DOHH2 (cell line): ENCODE data around the gene PLVAP.

Experiments used
- H3F3A ChIP-seq: fragments of 200-600 bp; sonication (generic), shearing (Covaris generic); 2 replicates; pipeline ENCODE4 v1.6.0; 2016; ENCODE audit warnings: antibody characterized with exemption, mild to moderate bottlenecking; ENCODE audit not compliant: control insufficient read depth, insufficient read depth
- H3K27ac ChIP-seq: fragments of 200-600 bp; sonication (generic); 2 replicates; pipeline ENCODE4 v1.5.1; 2014; ENCODE audit warnings: low read depth, mild to moderate bottlenecking, low read length, moderate library complexity
- H3K27me3 ChIP-seq: fragments of 200-600 bp; sonication (generic); 2 replicates; pipeline ENCODE4 v1.6.1; 2014; ENCODE audit warnings: mild to moderate bottlenecking, low read length, mixed read lengths; ENCODE audit not compliant: control insufficient read depth
- H3K36me3 ChIP-seq: fragments of 200-600 bp; sonication (generic); 2 replicates; pipeline ENCODE4 v1.6.1; 2014; ENCODE audit warnings: mild to moderate bottlenecking, low read length, moderate library complexity, mixed read lengths; ENCODE audit not compliant: control insufficient read depth
- H3K4me1 ChIP-seq: fragments of 200-600 bp; sonication (generic); 2 replicates; pipeline ENCODE4 v1.6.1; 2014; ENCODE audit warnings: mild to moderate bottlenecking, low read length, mixed read lengths; ENCODE audit not compliant: control insufficient read depth
- H3K4me2 ChIP-seq: fragments of 200-600 bp; sonication (generic); 2 replicates; pipeline ENCODE4 v1.6.0; 2014; ENCODE audit warnings: mild to moderate bottlenecking, low read length, moderate library complexity
- H3K4me3 ChIP-seq: fragments of 200-600 bp; sonication (generic); 2 replicates; pipeline ENCODE4 v1.5.1; 2014; ENCODE audit warnings: mild to moderate bottlenecking, low read length, mixed read lengths
- H3K79me2 ChIP-seq: fragments of 200-600 bp; sonication (generic); 2 replicates; pipeline ENCODE4 v1.6.1; 2014; ENCODE audit warnings: mild to moderate bottlenecking, low read length, mixed read lengths; ENCODE audit not compliant: control insufficient read depth
- H3K9me2 ChIP-seq: fragments of 200-600 bp; sonication (generic); replicated peaks from 2 replicates; pipeline ENCODE4 v1.6.1; 2014; ENCODE audit warnings: mild to moderate bottlenecking, low read length, mixed read lengths; ENCODE audit not compliant: control insufficient read depth
- H3K9me3 ChIP-seq: fragments of 200-600 bp; sonication (generic); 2 replicates; pipeline ENCODE4 v1.6.1; 2014; ENCODE audit warnings: antibody characterized with exemption, low read length, mixed read lengths; ENCODE audit not compliant: control insufficient read depth, insufficient read depth
- H4K20me1 ChIP-seq: fragments of 200-600 bp; sonication (generic); 2 replicates; pipeline ENCODE4 v1.6.0; 2014; ENCODE audit warnings: low read depth, mild to moderate bottlenecking, antibody characterized with exemption, low read length, moderate library complexity; ENCODE audit not compliant: control insufficient read depth, insufficient read depth
- CTCF ChIP-seq: fragments of 200-600 bp; sonication (generic); IDR thresholded peaks from one replicate; pipeline ENCODE4 v1.5.1; 2014; ENCODE audit warnings: antibody characterized with exemption, mild to moderate bottlenecking, low read depth, low read length; ENCODE audit not compliant: poor library complexity, severe bottlenecking
- EZH2phosphoT487 ChIP-seq: fragments of 200-600 bp; sonication (generic); IDR thresholded peaks from 2 replicates; pipeline ENCODE4 v1.6.1; 2017; ENCODE audit warnings: borderline replicate concordance, mild to moderate bottlenecking, antibody characterized with exemption, low read length, moderate library complexity, mixed read lengths

The PLVAP gene

GRCh38 chr19:17389957-17390664 is 13.0 kb upstream of the PLVAP start:
- H3K4me3 ChIP-seq: peak overlapping the region; percentile 53
- H3K4me1 ChIP-seq: peaks cover 21% of the 10 kb centered on the region
- H3K79me2 ChIP-seq: no peaks in the 10 kb centered on the region
- TF ChIP-seq EZH2phosphoT487 (no peak), CTCF (no peak)
- H3K9me3 ChIP-seq: no peaks in the 10 kb centered on the region
- H3K36me3 ChIP-seq: peaks cover under 1% of the 10 kb centered on the region
- H3K4me2 ChIP-seq: peak overlapping the region; percentile 66
- no peaks in the 10 kb centered on the region for H4K20me1 ChIP-seq
- peaks cover 8% of the 10 kb centered on the region for H3F3A ChIP-seq
- 0 out of 2 replicates have a peak, but pooled peaks cover 2% of the 10 kb centered on the region for H3K27me3 ChIP-seq
- no peaks in the 10 kb centered on the region for H3K9me2 ChIP-seq
- H3K27ac ChIP-seq: no peak overlapping the region

GRCh38 chr19:17389288-17389687 is 12.1 kb upstream of the PLVAP start:
- Histone ChIP-seq H3K4me1 (peaks cover 16% of the 10 kb centered on the region), H3K36me3 (no peaks in the 10 kb centered on the region), H3K27me3 (0 out of 2 replicates have a peak, but pooled peaks cover 2% of the 10 kb centered on the region), H3K9me3 (no peaks in the 10 kb centered on the region), H3K4me3 (no peak overlapping the region), H3K79me2 (no peaks in the 10 kb centered on the region), H3K4me2 (no peak overlapping the region), H4K20me1 (no peaks in the 10 kb centered on the region), H3F3A (peaks cover 10% of the 10 kb centered on the region), H3K27ac (no peak overlapping the region), H3K9me2 (no peaks in the 10 kb centered on the region)
- TF ChIP-seq CTCF (no peak), EZH2phosphoT487 (no peak)

GRCh38 chr19:17385878-17386611 is 8.9 kb upstream of the PLVAP start:
- Histone ChIP-seq H3K27me3 (0 out of 2 replicates have a peak, but pooled peaks cover 2% of the 10 kb centered on the region), H3K4me3 (no peak overlapping the region), H3K79me2 (no peaks in the 10 kb centered on the region), H3F3A (peaks cover 5% of the 10 kb centered on the region; the same call in 1 of the 2 replicates), H3K9me3 (no peaks in the 10 kb centered on the region), H3K4me2 (no peak overlapping the region), H3K4me1 (peaks cover 26% of the 10 kb centered on the region), H3K27ac (no peak overlapping the region), H4K20me1 (no peaks in the 10 kb centered on the region), H3K36me3 (no peaks in the 10 kb centered on the region), H3K9me2 (no peaks in the 10 kb centered on the region)
- TF ChIP-seq CTCF: peak; percentile 87
- TF ChIP-seq EZH2phosphoT487: no peak
